Endometrial microvascular endothelial cells (primary cell): ENCODE data around the gene NDUFS1. TPM values are rescaled to one million over a fixed set of nuclear protein-coding genes. Genes with fewer than 3 reads are reported as not detected.
"Not testable (repeated sequence)": the region's sequence is repeated elsewhere in the genome, so short reads cannot be mapped to it uniquely, and the experiment has no call there.

Experiments used
- in situ Hi-C: cut with HindIII; loops from 2 replicates; pipeline ENCODE4 v1.10.0; 2017; ENCODE audit warnings: low sequenced_read_pairs, low pct_unique_long_range_greater_than_20kb; ENCODE audit errors: inconsistent ontology term
- total RNA-seq: library from RNA; depleted of rRNA; stranded (reverse); fragments of >200 nt; gene quantifications from one replicate; pipeline ENCODE4 v1.2.3, GENCODE V29; 2015; ENCODE audit errors: inconsistent ontology term

NDUFS1 gene
- total RNA-seq, result 151 TPM

GRCh38 chr2:206159346-206160124 lies at the start of gene NDUFS1, which contains the start of gene EEF1B2:
TSS of gene NDUFS1 (minus strand) at chr2:206159444. CDS start at chr2:206153678, 5,766 bp downstream.
TSS of gene EEF1B2 (plus strand) at chr2:206159895. CDS start at chr2:206159980, 85 bp downstream.
- in situ Hi-C loops, result no loop called here

- in situ Hi-C loops, result no loop called here
Observed at GRCh38 chr2:206208900-206209299, 49.7 kb upstream of the NDUFS1 start.

DNA sequence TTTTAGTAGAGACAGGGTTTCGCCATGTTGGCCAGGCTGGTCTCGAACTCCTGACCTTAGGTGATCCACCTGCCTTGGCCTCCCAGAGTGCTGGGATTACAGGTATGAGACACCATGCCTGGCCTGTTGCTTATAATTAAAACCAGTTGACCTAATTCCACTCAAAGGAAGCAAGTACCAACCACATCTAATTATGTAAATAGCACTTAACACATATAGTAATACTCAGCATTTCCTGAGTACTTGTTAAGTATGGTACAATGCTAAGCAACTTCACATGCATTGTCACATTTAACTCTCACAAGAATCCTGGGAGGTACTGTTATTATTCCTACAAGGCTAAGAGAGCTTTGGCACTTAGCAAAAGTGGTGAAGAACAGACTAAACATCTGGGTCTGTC lies 48.1 kb upstream of the NDUFS1 start:
- in situ Hi-C loops, result not testable (repeated sequence)

DNA sequence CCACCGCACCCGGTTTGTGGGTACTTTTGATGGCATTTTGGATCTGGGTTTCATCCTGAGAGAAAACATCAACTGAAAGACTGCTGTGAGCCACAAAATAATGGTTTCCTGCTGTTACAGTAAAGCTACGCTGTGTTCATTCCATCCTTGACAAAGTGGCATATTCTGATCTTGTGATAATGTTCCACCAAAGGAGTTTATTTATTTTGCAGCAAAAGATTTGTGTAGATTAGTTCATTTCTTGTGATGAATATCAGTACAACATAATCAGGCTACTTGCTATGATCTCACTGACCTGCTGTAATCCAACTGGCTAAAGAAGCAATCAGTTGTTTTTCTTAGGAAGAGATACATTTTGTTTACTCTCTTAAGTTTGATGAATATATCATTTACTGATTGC lies 45.5 kb upstream of the NDUFS1 start:
- in situ Hi-C loops, result no loop called here

DNA sequence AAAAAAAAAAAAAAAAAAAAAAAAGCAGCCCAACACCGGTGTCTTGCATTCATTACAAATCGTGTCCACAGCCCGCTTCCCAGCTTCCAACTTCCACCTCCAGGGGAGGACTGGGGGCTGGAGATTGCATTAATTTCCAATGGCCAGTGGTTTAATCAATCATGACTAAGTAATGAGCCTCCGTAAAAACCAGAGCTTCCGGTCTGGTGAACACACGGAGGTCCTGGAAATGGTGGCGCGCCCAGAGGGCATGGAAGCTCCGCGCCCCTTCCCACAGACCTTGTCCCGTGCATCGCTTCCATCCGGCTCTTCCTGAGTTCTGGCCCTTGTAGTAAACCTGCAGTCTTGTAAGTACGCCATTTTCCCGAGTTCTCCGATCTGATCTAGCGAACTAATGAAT lies 44.1 kb upstream of the NDUFS1 start:
- in situ Hi-C loops, result no loop called here

- in situ Hi-C loops, result no loop called here
Observed at GRCh38 chr2:206202446-206202845, 43.2 kb upstream of the NDUFS1 start.

- in situ Hi-C loops, result no loop called here
Observed at GRCh38 chr2:206201075-206201848, 42.0 kb upstream of the NDUFS1 start.

GRCh38 chr2:206198677-206199076 lies 39.4 kb upstream of the NDUFS1 start:
- in situ Hi-C loops, result no loop called here

DNA sequence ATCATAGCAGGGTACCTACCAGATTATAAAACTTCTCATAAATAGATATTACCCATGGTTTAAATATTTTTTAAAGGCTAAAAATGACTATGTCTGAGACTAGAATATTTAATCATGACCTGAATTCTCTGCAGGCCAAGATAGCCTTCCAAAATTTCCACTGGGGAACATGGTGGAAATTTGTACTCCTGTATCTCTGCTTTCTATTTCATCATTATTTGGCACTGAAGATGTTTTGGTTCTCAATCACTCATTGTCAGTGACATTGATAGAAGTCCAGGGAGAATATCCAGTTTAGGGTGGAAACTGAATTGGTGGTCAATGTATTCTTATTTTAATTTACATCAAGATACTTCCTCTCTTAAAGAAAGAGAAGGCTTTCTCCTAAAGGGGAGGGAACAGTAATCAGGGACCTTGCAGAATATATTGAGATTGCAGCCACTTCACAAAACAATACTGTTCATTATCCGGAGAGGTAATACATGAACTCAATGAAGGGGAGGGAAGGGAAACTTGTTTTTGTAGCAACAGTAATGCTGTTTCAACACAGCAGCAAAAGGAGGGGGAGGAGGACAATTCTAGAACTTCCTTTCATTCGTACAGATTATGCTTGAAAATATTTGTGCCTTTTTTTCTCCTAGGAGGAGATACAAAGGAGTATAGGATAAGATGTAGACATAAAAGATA lies 34.6 kb upstream of the NDUFS1 start:
- in situ Hi-C loops, result no loop called here

DNA sequence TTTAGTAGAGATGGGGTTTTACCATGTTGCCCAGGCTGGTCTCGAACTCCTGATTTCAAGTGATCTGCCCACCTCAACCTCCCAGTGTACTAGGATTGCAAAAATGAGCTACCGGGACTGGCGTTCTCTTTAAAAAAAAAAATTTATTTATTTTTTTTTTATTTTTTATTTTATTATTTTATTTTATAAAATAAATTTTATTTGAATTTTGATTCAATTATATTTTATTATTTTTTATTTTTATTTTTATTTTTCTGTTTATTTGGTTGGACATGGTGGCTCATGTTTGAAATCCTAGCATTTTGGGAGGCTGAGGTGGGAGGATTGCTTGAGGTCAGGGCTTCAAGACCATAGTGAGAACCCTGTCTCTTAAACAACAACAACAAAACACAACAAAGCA lies 32.9 kb upstream of the NDUFS1 start:
- in situ Hi-C loops, result no loop called here

- in situ Hi-C loops, result no loop called here
Observed at GRCh38 chr2:206190689-206191088, 31.4 kb upstream of the NDUFS1 start.

GRCh38 chr2:206190111-206190510 lies 30.9 kb upstream of the NDUFS1 start:
- in situ Hi-C loops, result no loop called here

- in situ Hi-C loops, result no loop called here
Observed at GRCh38 chr2:206189691-206190090, 30.4 kb upstream of the NDUFS1 start.

DNA sequence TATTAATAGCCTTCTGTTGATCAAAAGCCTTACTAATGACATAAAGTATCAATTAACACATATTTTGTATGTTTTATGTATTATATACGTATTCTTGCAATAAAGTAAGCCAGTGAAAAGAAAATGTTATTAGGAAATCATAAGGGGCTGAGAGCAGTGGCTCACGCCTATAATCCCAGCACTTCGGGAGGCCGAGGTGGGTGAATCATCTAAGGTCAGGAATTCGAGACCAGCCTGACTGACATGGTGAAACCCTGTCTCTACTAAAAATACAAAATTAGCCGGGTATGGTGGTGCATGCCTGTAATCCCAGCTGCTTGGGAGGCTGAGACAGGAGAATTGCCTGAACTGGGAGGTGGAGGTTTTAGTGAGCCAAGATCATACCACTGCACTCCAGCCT lies 22.3 kb upstream of the NDUFS1 start:
- in situ Hi-C loops, result not testable (repeated sequence)

DNA sequence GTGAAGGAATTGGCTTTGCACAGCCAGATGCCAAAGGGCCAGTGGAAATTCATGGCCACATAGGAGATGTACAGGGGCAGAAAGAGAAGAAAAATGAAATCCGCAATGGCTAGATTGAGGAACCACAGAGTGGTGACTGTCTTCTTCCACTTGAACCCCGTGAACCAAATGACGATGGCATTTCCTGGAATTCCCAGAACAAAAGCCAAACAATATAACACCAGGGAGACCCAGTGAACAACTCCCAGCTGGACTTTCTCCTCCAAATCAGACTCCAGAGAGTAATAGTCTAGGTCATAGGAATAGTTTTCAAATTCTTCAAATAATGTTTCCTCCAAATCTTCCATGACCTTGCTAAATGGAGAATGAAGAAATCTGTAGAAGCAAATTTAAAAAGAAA lies 17.7 kb upstream of the NDUFS1 start:
- in situ Hi-C loops, result no loop called here

DNA sequence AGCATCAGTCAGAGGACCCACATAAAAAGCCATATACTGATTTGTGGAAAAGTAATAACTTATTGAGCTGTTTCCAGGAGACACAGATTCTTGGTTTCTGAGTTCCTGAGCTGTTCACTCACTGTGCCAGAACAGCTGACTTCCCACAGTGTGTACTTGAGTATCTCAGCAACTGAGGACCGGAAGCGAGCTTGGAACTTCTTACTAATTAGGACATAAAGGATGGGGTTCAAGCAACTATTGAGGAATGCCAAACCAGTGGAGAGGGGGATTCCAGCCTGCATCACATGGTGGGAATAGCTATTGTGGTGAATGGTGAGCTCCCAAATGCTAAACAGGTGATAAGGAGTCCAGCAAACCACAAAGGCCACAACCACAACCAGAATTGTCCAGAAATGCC lies 16.9 kb upstream of the NDUFS1 start:
- in situ Hi-C loops, result no loop called here

GRCh38 chr2:206173147-206173546 lies 13.9 kb upstream of the NDUFS1 start:
- in situ Hi-C loops, result no loop called here

- in situ Hi-C loops, result not testable (repeated sequence)
Observed at GRCh38 chr2:206171624-206172397, 12.6 kb upstream of the NDUFS1 start.

- in situ Hi-C loops, result not testable (repeated sequence)
Observed at GRCh38 chr2:206168230-206168629, 9.0 kb upstream of the NDUFS1 start.
